ENCODE measurements around the gene L3MBTL4.

GRCh38 chr18:6211174-6211504, 203.6 kb downstream of the L3MBTL4 start:
- TF ChIP-seq POLR2AphosphoS5 (IDR thresholded peaks at IDR 0.05; ENCODE audit: low read depth, low read length) (no peak), POLR2A (IDR thresholded peaks at IDR 0.05; ENCODE audit: low read depth, low read length) (no peak), TAF1 (IDR thresholded peaks at IDR 0.05; ENCODE audit: low read depth, low read length) (no peak)

All from GM12891 (cell line).